Hepatocyte (in vitro differentiated cells): Measurements from ENCODE around the gene PRICKLE3.

Experiments used
- CTCF ChIP-seq: fragments of 200-600 bp; sonication (generic); IDR thresholded peaks from 2 replicates; pipeline ENCODE4 v1.5.1; 2016; ENCODE audit warnings: antibody characterized with exemption, mild to moderate bottlenecking; ENCODE audit not compliant: poor library complexity
- EZH2 ChIP-seq: fragments of 200-600 bp; sonication (generic); IDR thresholded peaks from 2 replicates; pipeline ENCODE4 v1.6.1; 2016; ENCODE audit warnings: antibody characterized with exemption, mild to moderate bottlenecking, borderline replicate concordance
- EZH2phosphoT487 ChIP-seq: fragments of 200-600 bp; sonication (generic); IDR thresholded peaks from one replicate; pipeline ENCODE4 v1.6.1; 2018; ENCODE audit warnings: antibody characterized with exemption, mild to moderate bottlenecking, low read depth, moderate library complexity; ENCODE audit not compliant: unreplicated experiment, severe bottlenecking

GRCh38 chrX:49163555-49164419, 22.4 kb downstream of the PRICKLE3 start:
- peak; percentile 55 for TF ChIP-seq CTCF
- TF ChIP-seq EZH2phosphoT487: no peak
- TF ChIP-seq EZH2: no peak
